Measurements from ENCODE around the gene SLC1A4. TPM values are rescaled to one million over a fixed set of nuclear protein-coding genes. Genes with fewer than 3 reads are reported as not detected.

Gene SLC1A4
- total and polyA plus RNA-seq, 7 donors = 3.4 to 50.3 (median 13.9) TPM

DNA sequence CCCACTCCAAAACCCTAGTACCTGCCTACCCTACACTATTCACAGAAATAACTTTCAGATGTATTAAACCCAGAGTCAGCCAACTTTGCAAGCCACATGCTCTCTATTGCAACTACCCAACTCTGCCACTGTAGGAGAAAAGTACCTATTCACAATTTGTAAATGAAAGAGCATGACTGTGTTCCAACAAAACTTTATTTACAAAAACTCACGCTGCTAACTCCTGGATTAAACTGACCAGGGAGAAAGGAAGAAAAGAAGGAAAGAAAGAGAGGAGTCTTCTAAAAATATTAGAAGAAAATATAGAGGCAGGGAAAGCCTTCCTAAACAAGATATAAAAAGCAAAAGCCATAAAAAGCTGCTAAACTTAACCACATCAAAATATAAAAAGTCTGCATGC is 24.6 kb downstream of the SLC1A4 start:
- Histone ChIP-seq H3K27me3 (ENCODE audit: insufficient read depth in 3 of 3, low read length in 2 of 3) (no peaks in the 10 kb centered on the region), H3K4me1 (no peaks in the 10 kb centered on the region), H3K9me3 (no peaks in the 10 kb centered on the region), H3K27ac (no peak overlapping the region), H3K36me3 (ENCODE audit: insufficient read depth in 1 of 2, low read depth in 1 of 2) (peaks cover 2 to 95% of the 10 kb centered on the region in 2 donors), H3K4me3 (no peak overlapping the region)
- TF ChIP-seq, protein P1, sequence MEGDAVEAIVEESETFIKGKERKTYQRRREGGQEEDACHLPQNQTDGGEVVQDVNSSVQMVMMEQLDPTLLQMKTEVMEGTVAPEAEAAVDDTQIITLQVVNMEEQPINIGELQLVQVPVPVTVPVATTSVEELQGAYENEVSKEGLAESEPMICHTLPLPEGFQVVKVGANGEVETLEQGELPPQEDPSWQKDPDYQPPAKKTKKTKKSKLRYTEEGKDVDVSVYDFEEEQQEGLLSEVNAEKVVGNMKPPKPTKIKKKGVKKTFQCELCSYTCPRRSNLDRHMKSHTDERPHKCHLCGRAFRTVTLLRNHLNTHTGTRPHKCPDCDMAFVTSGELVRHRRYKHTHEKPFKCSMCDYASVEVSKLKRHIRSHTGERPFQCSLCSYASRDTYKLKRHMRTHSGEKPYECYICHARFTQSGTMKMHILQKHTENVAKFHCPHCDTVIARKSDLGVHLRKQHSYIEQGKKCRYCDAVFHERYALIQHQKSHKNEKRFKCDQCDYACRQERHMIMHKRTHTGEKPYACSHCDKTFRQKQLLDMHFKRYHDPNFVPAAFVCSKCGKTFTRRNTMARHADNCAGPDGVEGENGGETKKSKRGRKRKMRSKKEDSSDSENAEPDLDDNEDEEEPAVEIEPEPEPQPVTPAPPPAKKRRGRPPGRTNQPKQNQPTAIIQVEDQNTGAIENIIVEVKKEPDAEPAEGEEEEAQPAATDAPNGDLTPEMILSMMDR (IDR thresholded peaks at IDR 0.05) = no peak
- DNase-seq = no peak
- 86 to 96% (median 88%) methylated on average over 1 of the region's 1 CpG for WGBS, 3 donors
- no peak for ATAC-seq
- intact Hi-C loops (cut with DNase I) = no loop called here

- TF ChIP-seq, protein P1 (IDR thresholded peaks at IDR 0.05) = no peak
- 84 to 85% (median 85%) methylated on average over 5 of the region's 5 CpGs for WGBS, 3 donors
- intact Hi-C loops (cut with DNase I) = no loop called here
- no peaks in the 10 kb centered on the region for H3K9me3 ChIP-seq
- H3K27me3 ChIP-seq (ENCODE audit: insufficient read depth in 3 of 3, low read length in 2 of 3) = no peaks in the 10 kb centered on the region
- no peak overlapping the region for H3K4me3 ChIP-seq
- peaks cover 5 to 99% of the 10 kb centered on the region in 2 donors for H3K36me3 ChIP-seq (ENCODE audit: insufficient read depth in 1 of 2, low read depth in 1 of 2)
- H3K4me1 ChIP-seq = no peaks in the 10 kb centered on the region
- no peak overlapping the region for H3K27ac ChIP-seq
- ATAC-seq = no peak
- no peak for DNase-seq
Measured at GRCh38 chr2:65015731-65016130, 26.5 kb downstream of the SLC1A4 start.

DNA sequence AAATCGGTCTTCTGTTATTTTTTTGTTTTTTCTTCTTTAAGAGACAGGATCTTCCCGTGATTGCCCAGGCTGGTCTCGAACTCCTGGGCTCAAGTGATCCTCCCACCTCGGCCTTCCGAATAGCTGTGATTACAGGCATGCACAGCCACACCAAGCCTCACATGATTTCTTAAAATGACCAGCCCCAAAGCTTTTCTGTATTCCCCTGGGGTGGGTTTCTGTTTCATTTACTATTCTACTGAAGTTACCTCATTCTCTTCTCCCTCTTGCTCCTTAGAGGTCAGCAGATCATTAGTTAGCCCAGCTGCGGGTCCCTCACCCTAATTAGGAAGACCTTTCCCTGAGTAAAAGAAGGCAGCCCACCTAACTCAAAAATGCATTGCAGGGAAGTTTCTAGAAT is 27.6 kb downstream of the SLC1A4 start:
- ATAC-seq (no peak), DNase-seq (no peak)
- Histone ChIP-seq H3K27me3 (ENCODE audit: insufficient read depth in 3 of 3, low read length in 2 of 3) (no peaks in the 10 kb centered on the region), H3K9me3 (no peaks in the 10 kb centered on the region), H3K4me1 (no peaks in the 10 kb centered on the region), H3K36me3 (ENCODE audit: insufficient read depth in 1 of 2, low read depth in 1 of 2) (peaks cover 5 to 99% of the 10 kb centered on the region in 2 donors), H3K27ac (no peak overlapping the region), H3K4me3 (no peak overlapping the region)
- WGBS, 3 donors = 83 to 92% (median 88%) methylated on average over 6 of the region's 6 CpGs
- TF ChIP-seq, protein P1 (IDR thresholded peaks at IDR 0.05) = no peak
- intact Hi-C loops (cut with DNase I) = no loop called here

DNA sequence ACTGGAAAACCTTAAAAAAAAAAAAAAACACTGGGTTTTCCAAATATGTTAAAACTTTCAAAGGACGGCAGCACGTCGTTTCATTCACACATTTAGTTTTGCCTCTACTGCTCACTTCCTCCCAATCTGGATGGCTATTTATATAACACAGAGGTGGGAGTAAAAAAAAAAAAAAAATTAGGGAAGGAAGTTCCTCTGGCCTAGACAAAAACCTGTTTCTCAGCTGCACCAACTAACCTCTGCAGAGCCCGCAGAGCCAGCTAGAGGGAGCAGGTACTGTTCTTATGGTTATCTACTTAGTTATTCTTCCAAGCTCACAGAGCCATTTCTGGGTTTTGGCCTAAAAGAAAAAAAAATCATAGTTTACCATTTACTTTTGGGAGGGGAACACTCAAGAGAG is 28.1 kb downstream of the SLC1A4 start:
- Histone ChIP-seq H3K27ac (no peak overlapping the region), H3K27me3 (ENCODE audit: insufficient read depth in 3 of 3, low read length in 2 of 3) (no peaks in the 10 kb centered on the region), H3K9me3 (no peaks in the 10 kb centered on the region), H3K36me3 (ENCODE audit: insufficient read depth in 1 of 2, low read depth in 1 of 2) (peaks cover 5 to 99% of the 10 kb centered on the region in 2 donors), H3K4me1 (no peaks in the 10 kb centered on the region), H3K4me3 (no peak overlapping the region)
- ATAC-seq (no peak), DNase-seq (no peak)
- intact Hi-C loops (cut with DNase I) = no loop called here
- TF ChIP-seq, protein P1 (IDR thresholded peaks at IDR 0.05) = peak; percentile 29
- WGBS, 3 donors = 70 to 81% (median 72%) methylated on average over 4 of the region's 4 CpGs

GRCh38 chr2:65018141-65018582 is 29.0 kb downstream of the SLC1A4 start:
- TF ChIP-seq, protein P1 (IDR thresholded peaks at IDR 0.05) = no peak
- H3K36me3 ChIP-seq (ENCODE audit: insufficient read depth in 1 of 2, low read depth in 1 of 2) = peaks cover 5 to 99% of the 10 kb centered on the region in 2 donors
- 91 to 95% (median 94%) methylated on average over 15 of the region's 15 CpGs for WGBS, 3 donors
- no peak overlapping the region for H3K4me3 ChIP-seq
- H3K9me3 ChIP-seq = no peaks in the 10 kb centered on the region
- intact Hi-C loops (cut with DNase I) = no loop called here
- peak in 1 of 2 donors; percentile 57 for DNase-seq
- no peaks in the 10 kb centered on the region for H3K27me3 ChIP-seq (ENCODE audit: insufficient read depth in 3 of 3, low read length in 2 of 3)
- H3K27ac ChIP-seq = no peak overlapping the region
- no peaks in the 10 kb centered on the region for H3K4me1 ChIP-seq
- no peak for ATAC-seq
